Activated CD4-positive, alpha-beta T cell treated with anti-CD3 and anti-CD28 coated beads, Interleukin-2, amount 10 ng/mL, durations not matched to agents 24 days and 14 days (primary cell): ENCODE results near the gene TYK2. TPM values are rescaled to one million over a fixed set of nuclear protein-coding genes. Genes with fewer than 3 reads are reported as not detected.
"Not testable (repeated sequence)": the region's sequence is repeated elsewhere in the genome, so short reads cannot be mapped to it uniquely, and the experiment has no call there.

Source experiments
- DNase-seq: peaks from one replicate; pipeline ENCODE4 v3.0.0; 2022
- H3K27ac Mint-ChIP-seq: one replicate; pipeline ENCODE4 v1.8.0; 2022; ENCODE audit warnings: mild to moderate bottlenecking, mixed read lengths
- H3K27me3 Mint-ChIP-seq: one replicate; pipeline ENCODE4 v1.8.0; 2022; ENCODE audit warnings: mixed read lengths
- H3K36me3 Mint-ChIP-seq: one replicate; pipeline ENCODE4 v1.8.0; 2022; ENCODE audit warnings: low read depth, mild to moderate bottlenecking, mixed read lengths
- H3K4me1 Mint-ChIP-seq: one replicate; pipeline ENCODE4 v1.8.0; 2021; ENCODE audit warnings: mixed read lengths
- H3K4me3 Mint-ChIP-seq: one replicate; pipeline ENCODE4 v1.8.0; 2022; ENCODE audit warnings: mild to moderate bottlenecking, moderate library complexity, mixed read lengths
- H3K9me3 Mint-ChIP-seq: one replicate; pipeline ENCODE4 v1.8.0; 2021; ENCODE audit warnings: mixed read lengths
- intact Hi-C: fragments of 100-400 bp; cut with micrococcal nuclease; formaldehyde crosslinking; loops from one replicate; pipeline ENCODE4 v1.15.1; 2023
- total RNA-seq: library from RNA; stranded (reverse); gene quantifications from 2 replicates; pipeline ENCODE4 v1.2.3, GENCODE V29; 2022

TYK2 gene
- total RNA-seq, 1 donor from 2014 or later = 255 TPM

GRCh38 chr19:10352764-10353671, 27.4 kb downstream of the TYK2 start:
- Mint-ChIP-seq H3K9me3 (no peaks in the 10 kb centered on the region), H3K4me3 (no peak overlapping the region), H3K27ac (no peak overlapping the region), H3K36me3 (peaks cover 48% of the 10 kb centered on the region), H3K27me3 (no peaks in the 10 kb centered on the region), H3K4me1 (no peaks in the 10 kb centered on the region)
- no peak for DNase-seq
- intact Hi-C loops = no loop called here

GRCh38 chr19:10346509-10346908, 33.9 kb downstream of the TYK2 start:
- Mint-ChIP-seq H3K9me3 (no peaks in the 10 kb centered on the region), H3K36me3 (peaks cover 15% of the 10 kb centered on the region), H3K27me3 (no peaks in the 10 kb centered on the region), H3K27ac (no peak overlapping the region), H3K4me1 (peaks cover 2% of the 10 kb centered on the region), H3K4me3 (no peak overlapping the region)
- intact Hi-C loops = no loop called here
- DNase-seq = no peak

GRCh38 chr19:10344780-10345179, 35.6 kb downstream of the TYK2 start:
- no peak for DNase-seq
- intact Hi-C loops = no loop called here
- peaks cover 9% of the 10 kb centered on the region for H3K4me1 Mint-ChIP-seq
- H3K27me3 Mint-ChIP-seq = no peaks in the 10 kb centered on the region
- H3K9me3 Mint-ChIP-seq = no peaks in the 10 kb centered on the region
- H3K36me3 Mint-ChIP-seq = peaks cover 3% of the 10 kb centered on the region
- no peak overlapping the region for H3K4me3 Mint-ChIP-seq
- H3K27ac Mint-ChIP-seq = no peak overlapping the region

- DNase-seq = no peak
- Mint-ChIP-seq H3K9me3 (no peaks in the 10 kb centered on the region), H3K27ac (no peak overlapping the region), H3K36me3 (peaks cover 4% of the 10 kb centered on the region), H3K4me1 (peaks cover 20% of the 10 kb centered on the region), H3K27me3 (no peaks in the 10 kb centered on the region), H3K4me3 (no peak overlapping the region)
- intact Hi-C loops = no loop called here
These were observed 36.9 kb downstream of the TYK2 start for GRCh38 chr19:10343495-10343894.

- peaks cover 7% of the 10 kb centered on the region for H3K36me3 Mint-ChIP-seq
- H3K4me3 Mint-ChIP-seq = peak overlapping the region; percentile 88
- no peak for DNase-seq
- H3K27me3 Mint-ChIP-seq = no peaks in the 10 kb centered on the region
- peak overlapping the region; percentile 89 for H3K27ac Mint-ChIP-seq
- peaks cover 25% of the 10 kb centered on the region for H3K4me1 Mint-ChIP-seq
- intact Hi-C loops = loop anchor here (10.0 kb wide), 1 partner anchor 145 kb away; the partner anchor contains the start of gene DNMT1
- no peaks in the 10 kb centered on the region for H3K9me3 Mint-ChIP-seq
These were observed 40.4 kb downstream of the TYK2 start for GRCh38 chr19:10339977-10340376.

- Mint-ChIP-seq H3K36me3 (peaks cover 10% of the 10 kb centered on the region), H3K9me3 (no peaks in the 10 kb centered on the region), H3K4me3 (peak within 1 kb of the TSS; percentile 88), H3K27me3 (no peaks in the 10 kb centered on the region), H3K27ac (peak within 1 kb of the TSS; percentile 89), H3K4me1 (peaks cover 25% of the 10 kb centered on the region)
- peak; percentile 91 for DNase-seq
- intact Hi-C loops = loop anchor here (10.0 kb wide), 1 partner anchor 145 kb away; the partner anchor contains the start of gene DNMT1
These were observed 40.9 kb downstream of the TYK2 start, which contains the start of gene ICAM3 for GRCh38 chr19:10339380-10339960. Gene ICAM3 (minus strand): TSS chr19:10339624. CDS start chr19:10339614, 10 bp downstream.

GRCh38 chr19:10338940-10339339, 41.4 kb downstream of the TYK2 start:
- Mint-ChIP-seq H3K27me3 (no peaks in the 10 kb centered on the region), H3K27ac (peak overlapping the region; percentile 89), H3K4me3 (peak overlapping the region; percentile 88), H3K36me3 (peaks cover 12% of the 10 kb centered on the region), H3K4me1 (peaks cover 27% of the 10 kb centered on the region), H3K9me3 (no peaks in the 10 kb centered on the region)
- intact Hi-C loops = loop anchor here (10.0 kb wide), 1 partner anchor 144 kb away; the partner anchor contains the start of gene DNMT1
- peak; percentile 62 for DNase-seq

- H3K4me1 Mint-ChIP-seq = peaks cover 42% of the 10 kb centered on the region
- not testable (repeated sequence) for DNase-seq, H3K4me3 Mint-ChIP-seq, H3K27me3 Mint-ChIP-seq, H3K9me3 Mint-ChIP-seq
- peaks cover 27% of the 10 kb centered on the region for H3K36me3 Mint-ChIP-seq
- H3K27ac Mint-ChIP-seq = peak overlapping the region; percentile 41
- intact Hi-C loops = loop anchor here (10.0 kb wide), 1 partner anchor 142 kb away; the partner anchor contains the start of gene DNMT1
These were observed 43.6 kb downstream of the TYK2 start for GRCh38 chr19:10336725-10337124.

GRCh38 chr19:10335352-10335985, 44.9 kb downstream of the TYK2 start:
- intact Hi-C loops = loop anchor here (10.0 kb wide), 1 partner anchor 141 kb away; the partner anchor contains the start of gene DNMT1
- H3K27ac Mint-ChIP-seq = no peak overlapping the region
- peaks cover 39% of the 10 kb centered on the region for H3K4me1 Mint-ChIP-seq

GRCh38 chr19:10334588-10335351, 45.6 kb downstream of the TYK2 start:
- H3K9me3 Mint-ChIP-seq = no peaks in the 10 kb centered on the region
- H3K36me3 Mint-ChIP-seq = peaks cover 37% of the 10 kb centered on the region
- intact Hi-C loops = loop anchor here (10.0 kb wide), 1 partner anchor 140 kb away; the partner anchor contains the start of gene DNMT1
- DNase-seq = peak; percentile 83
- no peaks in the 10 kb centered on the region for H3K27me3 Mint-ChIP-seq
- H3K4me1 Mint-ChIP-seq = peaks cover 35% of the 10 kb centered on the region
- peak overlapping the region; percentile 96 for H3K4me3 Mint-ChIP-seq
- H3K27ac Mint-ChIP-seq = no peak overlapping the region

More at GRCh38 chr19:10335352-10335985, 44.9 kb downstream of the TYK2 start:
- Mint-ChIP-seq H3K27me3 (no peaks in the 10 kb centered on the region), H3K36me3 (peaks cover 30% of the 10 kb centered on the region), H3K9me3 (no peaks in the 10 kb centered on the region), H3K4me3 (no peak overlapping the region)
- no peak for DNase-seq

GRCh38 chr19:10333758-10334587, 46.4 kb downstream of the TYK2 start:
- intact Hi-C loops = loop anchor here (2.0 to 10.0 kb wide), 4 partner anchors 47 to 139 kb away; partner anchors contain the start of genes CDC37, DNMT1, ICAM1 and TYK2
- H3K4me3 Mint-ChIP-seq = peak overlapping the region; percentile 96
- peak; percentile 62 for DNase-seq
- H3K27me3 Mint-ChIP-seq = no peaks in the 10 kb centered on the region
- peaks cover 41% of the 10 kb centered on the region for H3K36me3 Mint-ChIP-seq
- H3K9me3 Mint-ChIP-seq = no peaks in the 10 kb centered on the region
- H3K27ac Mint-ChIP-seq = peak overlapping the region; percentile 96
- peaks cover 29% of the 10 kb centered on the region for H3K4me1 Mint-ChIP-seq
